IMR-90 (cell line): ENCODE data around the gene ZNF446. TPM values are rescaled to one million over a fixed set of nuclear protein-coding genes. Genes with fewer than 3 reads are reported as not detected.
"Not testable (repeated sequence)": the region's sequence is repeated elsewhere in the genome, so short reads cannot be mapped to it uniquely, and the experiment has no call there.

ENCODE experiments used
- ATAC-seq: fragments of 200-7000 bp; cut with Tn5 transposase; 2 replicates; pipeline ENCODE4 v1.9.1; 2020; ENCODE audit warnings: low read depth, mild to moderate bottlenecking, moderate library complexity
- BruUV-seq: library from RNA; stranded (reverse); fragments of 400-500 nt; replicated peaks from 2 replicates; lab custom pipeline; 2021; lab: Mats Ljungman, UMichigan
- CTCF ChIA-PET: fragments of 300-600 bp; formaldehyde crosslinking; extraction: SDS; loops from one replicate; lab custom pipeline; 2021; ENCODE audit warnings: antibody characterized with exemption; lab: Yijun Ruan, JAX
- POLR2A ChIA-PET: fragments of 300-600 bp; sonication (Branson Sonifier 250); formaldehyde crosslinking; loops from one replicate; lab custom pipeline; 2022; ENCODE audit warnings: antibody characterized with exemption; ENCODE audit not compliant: unreplicated experiment; lab: Charles Lee
- DNase-seq: peaks from one replicate; pipeline ENCODE4 v3.0.0; 2013
- H2AFZ ChIP-seq: replicated peaks from 2 replicates; pipeline ENCODE3; 2013; ENCODE audit warnings: low read length, mild to moderate bottlenecking; ENCODE audit not compliant: poor library complexity
- H2AK5ac ChIP-seq: 2 replicates; pipeline ENCODE4 v1.6.1; 2013; ENCODE audit warnings: low read depth, low read length, inconsistent platforms
- H2AK9ac ChIP-seq: replicated peaks from 2 replicates; pipeline ENCODE3; 2013; ENCODE audit warnings: mild to moderate bottlenecking, low read depth, low read length, moderate library complexity; ENCODE audit not compliant: poor library complexity
- H2BK120ac ChIP-seq: 2 replicates; pipeline ENCODE4 v1.6.1; 2013; ENCODE audit warnings: low read depth, low read length, inconsistent platforms
- H2BK15ac ChIP-seq: 3 replicates; pipeline ENCODE4 v1.6.1; 2013; ENCODE audit warnings: low read depth, low read length, inconsistent platforms
- H2BK20ac ChIP-seq: 2 replicates; pipeline ENCODE4 v1.6.1; 2013; ENCODE audit warnings: low read depth, mild to moderate bottlenecking, inconsistent platforms, low read length, moderate library complexity
- H2BK5ac ChIP-seq: 2 replicates; pipeline ENCODE4 v1.6.1; 2013; ENCODE audit warnings: mild to moderate bottlenecking, low read depth, low read length, inconsistent platforms; ENCODE audit not compliant: poor library complexity, severe bottlenecking
- H3K14ac ChIP-seq: replicated peaks from 2 replicates; pipeline ENCODE4 v1.6.1; 2013; ENCODE audit warnings: low read depth, low read length, inconsistent platforms
- H3K18ac ChIP-seq: 2 replicates; pipeline ENCODE4 v1.6.1; 2013; ENCODE audit warnings: low read depth, low read length, control low read depth
- H3K23ac ChIP-seq: 2 replicates; pipeline ENCODE4 v1.6.1; 2013; ENCODE audit warnings: low read depth, low read length, inconsistent platforms
- H3K27ac ChIP-seq: 2 replicates; pipeline ENCODE4 v1.5.1; 2013; ENCODE audit warnings: mild to moderate bottlenecking, control low read depth, low read length; ENCODE audit not compliant: insufficient read depth
- H3K27me3 ChIP-seq: 2 replicates; pipeline ENCODE4 v1.6.1; 2013; ENCODE audit warnings: low read length; ENCODE audit not compliant: control insufficient read depth, insufficient read depth
- H3K36me3 ChIP-seq: 2 replicates; pipeline ENCODE4 v1.6.1; 2013; ENCODE audit warnings: low read length, mixed read lengths; ENCODE audit not compliant: control insufficient read depth, insufficient read depth
- H3K4ac ChIP-seq: 2 replicates; pipeline ENCODE4 v1.6.1; 2013; ENCODE audit warnings: low read depth, low read length, inconsistent platforms
- H3K4me1 ChIP-seq: 2 replicates; pipeline ENCODE4 v1.6.1; 2013; ENCODE audit warnings: low read length, mixed read lengths; ENCODE audit not compliant: control insufficient read depth, insufficient read depth
- H3K4me2 ChIP-seq: 2 replicates; pipeline ENCODE4 v1.6.1; 2013; ENCODE audit warnings: low read depth, mild to moderate bottlenecking, control low read depth, low read length, moderate library complexity
- H3K4me3 ChIP-seq: 2 replicates; pipeline ENCODE4 v1.5.1; 2013; ENCODE audit warnings: low read depth, mild to moderate bottlenecking, control low read depth, low read length, moderate library complexity; ENCODE audit not compliant: insufficient read depth
- H3K56ac ChIP-seq: 2 replicates; pipeline ENCODE4 v1.6.1; 2013; ENCODE audit warnings: low read length, inconsistent platforms; ENCODE audit not compliant: insufficient read depth; ENCODE audit errors: extremely low read depth
- H3K79me1 ChIP-seq, 2 experiments: 2 replicates each; pipeline ENCODE4 v1.6.1; 2013; ENCODE audit warnings: low read length in 2 of 2, inconsistent platforms in 1 of 2, low read depth in 1 of 2
- H3K9ac ChIP-seq: 2 replicates; pipeline ENCODE4 v1.6.1; 2013; ENCODE audit warnings: low read depth, low read length, control low read depth
- H3K9me1 ChIP-seq: 2 replicates; pipeline ENCODE4 v1.6.1; 2013; ENCODE audit warnings: low read length, inconsistent platforms; ENCODE audit not compliant: insufficient read depth
- H3K9me3 ChIP-seq: 2 replicates; pipeline ENCODE4 v1.6.1; 2013; ENCODE audit warnings: low read length; ENCODE audit not compliant: control insufficient read depth, insufficient read depth
- H4K20me1 ChIP-seq: 2 replicates; pipeline ENCODE4 v1.6.1; 2013; ENCODE audit warnings: low read length, inconsistent platforms; ENCODE audit not compliant: insufficient read depth
- H4K5ac ChIP-seq: 2 replicates; pipeline ENCODE4 v1.6.1; 2013; ENCODE audit warnings: mild to moderate bottlenecking, low read depth, low read length, control low read depth
- H4K8ac ChIP-seq, 2 experiments: 2 replicates each; pipeline ENCODE4 v1.6.1; 2013; ENCODE audit warnings: low read depth in 2 of 2, low read length in 2 of 2, control low read depth in 1 of 2, inconsistent platforms in 1 of 2
- H4K91ac ChIP-seq: 2 replicates; pipeline ENCODE4 v1.6.1; 2013; ENCODE audit warnings: low read depth, low read length, inconsistent platforms; ENCODE audit not compliant: insufficient read depth
- WGBS, 2 experiments: methylation state at CpG; one replicate each; pipeline versions ENCODE4 v1.1.5 to v1.1.7; 2013; ENCODE audit warnings: missing lambda C conversion rate in 2 of 2; ENCODE audit not compliant: insufficient read length in 1 of 2; ENCODE audit errors: extremely low coverage in 2 of 2; 5-methylcytosine and 5-hydroxymethylcytosine counted together
- dilution Hi-C: fragments of 300-500 bp; cut with HindIII; formaldehyde crosslinking; loops from one replicate; pipeline ENCODE4 v1.14.3; 2018; ENCODE audit warnings: low sequenced_read_pairs; ENCODE audit not compliant: unreplicated experiment
- in situ Hi-C: fragments of 300-500 bp; cut with MboI; formaldehyde crosslinking; loops from 3 replicates; pipeline ENCODE4 v1.14.3; 2019; ENCODE audit warnings: low sequenced_read_pairs, inconsistent platforms, mixed read lengths
- intact Hi-C: fragments of 100-400 bp; cut with micrococcal nuclease; formaldehyde crosslinking; loops from 2 replicates; pipeline ENCODE4 v1.10.0; 2022
- polyA plus RNA-seq, 3 experiments: library from polyadenylated mRNA; depleted of rRNA; stranded (reverse); fragments of >200 nt; gene quantifications; 2 replicates each; pipeline ENCODE4 v1.2.3, GENCODE V29; 2012; ENCODE audit warnings: low replicate concordance in 1 of 3
- total RNA-seq: library from RNA; depleted of rRNA; stranded (reverse); fragments of >200 nt; gene quantifications from 2 replicates; pipeline ENCODE4 v1.2.3, GENCODE V29; 2012

The ZNF446 gene
- total and polyA plus RNA-seq, 2 of the 4 experiments (the other 2 are of a cell fraction): 4.8 to 6.9 TPM

- H3K9me3 ChIP-seq, H3K36me3 ChIP-seq, H3K9me1 ChIP-seq, H3K4me1 ChIP-seq, H3K23ac ChIP-seq, H3K4ac ChIP-seq, intact Hi-C loops, H2AK9ac ChIP-seq, H2BK20ac ChIP-seq, H2AFZ ChIP-seq, CTCF ChIA-PET, H2BK120ac ChIP-seq, BruUV-seq, in situ Hi-C loops, H3K4me2 ChIP-seq, H3K27ac ChIP-seq, H2BK5ac ChIP-seq, H4K8ac ChIP-seq, H3K4me3 ChIP-seq, H4K20me1 ChIP-seq, dilution Hi-C loops, H4K5ac ChIP-seq, H4K91ac ChIP-seq, H3K18ac ChIP-seq, H3K56ac ChIP-seq, H3K14ac ChIP-seq, H2BK15ac ChIP-seq, H2AK5ac ChIP-seq, DNase-seq, H3K27me3 ChIP-seq, ATAC-seq, H3K9ac ChIP-seq, H3K79me1 ChIP-seq: not testable (repeated sequence)
- WGBS, 2 experiments: 100% methylated on average over 1 of the region's 5 CpGs; no CpG with 5 or more reads in 1 of the 2 experiments
- POLR2A ChIA-PET: interaction anchor here (0.6 kb wide), 1 partner anchor 9 kb away, joined by 3 read pairs; no protein-coding TSS in a partner anchor
These were observed 8.2 kb downstream of the ZNF446 start for GRCh38 chr19:58484349-58484748.
